HG03457 (cell line): ENCODE results near the gene FAM13A.
A peak's percentile ranks its signal among the peaks of the same experiment; 100 is the strongest.
"Not testable (repeated sequence)": the region's sequence is repeated elsewhere in the genome, so short reads cannot be mapped to it uniquely, and the experiment has no call there.

ENCODE experiments used
- ATAC-seq: cut with Tn5 transposase; IDR thresholded peaks from one replicate; pipeline ENCODE4 v1.9.1; 2021; ENCODE audit warnings: moderate number of reproducible peaks; ENCODE audit not compliant: unreplicated experiment

The FAM13A gene

DNA sequence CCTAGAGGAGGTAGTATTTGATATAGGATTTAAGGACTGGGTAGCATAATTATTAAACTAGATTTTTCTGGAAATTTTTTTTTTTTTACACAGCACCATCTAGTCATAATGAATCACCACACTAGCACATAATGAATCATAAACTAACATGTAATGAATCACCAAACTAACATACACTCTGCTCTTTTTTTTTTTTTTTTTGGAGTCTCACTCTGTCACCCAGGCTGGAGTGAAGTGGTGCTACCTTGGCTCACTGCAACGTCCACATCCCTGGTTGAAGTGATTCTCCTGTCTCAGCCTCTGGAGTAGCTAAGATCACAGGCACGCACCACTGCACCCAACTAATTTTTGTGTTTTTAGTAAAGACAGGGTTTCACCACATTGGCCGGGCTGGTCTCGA lies 92.5 kb downstream of the FAM13A start:
- no peak for ATAC-seq

DNA sequence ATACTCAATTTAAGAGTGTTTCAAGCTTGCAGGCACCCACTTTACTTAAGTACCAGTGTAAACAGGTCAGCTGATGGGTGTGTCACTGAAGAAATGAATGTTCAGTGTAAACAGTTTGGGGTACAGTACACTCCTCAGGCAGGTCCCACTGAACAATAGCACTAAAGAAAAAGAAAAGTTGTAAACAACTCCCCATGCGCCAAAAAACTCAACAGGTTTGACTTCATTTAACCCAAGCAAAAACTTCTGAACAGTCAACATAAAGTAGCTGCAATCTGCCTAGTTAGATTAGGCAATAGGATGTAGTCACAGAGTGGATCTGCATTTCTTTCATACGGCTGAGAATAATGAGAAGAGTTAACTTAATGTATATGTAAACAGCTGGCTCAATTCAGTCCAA lies 93.2 kb downstream of the FAM13A start:
- ATAC-seq, result no peak

DNA sequence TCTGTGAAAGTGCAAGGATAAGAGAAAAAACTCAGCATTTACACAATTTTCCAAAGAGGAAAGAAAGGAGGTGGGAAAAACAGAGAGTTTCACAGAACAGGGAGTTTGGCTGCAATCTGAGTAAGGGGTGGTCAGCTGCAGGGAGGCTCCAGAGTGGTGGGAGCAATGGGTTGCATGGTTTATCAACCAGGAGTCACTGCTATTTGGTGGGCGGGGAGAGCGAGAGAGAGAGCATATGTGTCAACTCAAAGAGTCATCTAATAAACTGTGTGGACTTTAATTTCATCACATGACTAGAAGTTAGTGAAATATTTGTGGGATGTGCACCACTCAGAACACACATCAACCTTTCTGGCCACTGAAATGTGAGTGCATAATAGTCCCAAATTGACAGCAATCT lies 94.6 kb downstream of the FAM13A start:
- no peak for ATAC-seq

DNA sequence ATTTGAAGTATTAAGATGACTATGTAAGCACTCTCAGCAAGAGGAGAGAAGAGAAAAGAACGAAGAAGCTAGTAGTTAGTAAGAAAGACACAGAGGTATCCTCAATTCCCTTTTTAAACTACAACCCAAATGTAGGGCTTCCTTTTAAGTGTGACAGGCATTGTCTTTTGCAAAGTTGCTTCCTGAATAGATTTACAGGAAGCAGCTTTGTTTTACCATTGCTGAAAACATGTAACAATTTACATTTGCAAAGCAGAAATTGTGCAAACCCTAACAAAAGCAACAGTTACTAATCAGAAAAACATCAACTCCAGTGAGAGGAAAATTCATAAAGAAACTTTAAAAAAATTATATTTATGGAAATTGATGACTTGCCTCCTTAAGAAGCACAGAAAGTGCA lies 96.4 kb downstream of the FAM13A start:
- no peak for ATAC-seq

DNA sequence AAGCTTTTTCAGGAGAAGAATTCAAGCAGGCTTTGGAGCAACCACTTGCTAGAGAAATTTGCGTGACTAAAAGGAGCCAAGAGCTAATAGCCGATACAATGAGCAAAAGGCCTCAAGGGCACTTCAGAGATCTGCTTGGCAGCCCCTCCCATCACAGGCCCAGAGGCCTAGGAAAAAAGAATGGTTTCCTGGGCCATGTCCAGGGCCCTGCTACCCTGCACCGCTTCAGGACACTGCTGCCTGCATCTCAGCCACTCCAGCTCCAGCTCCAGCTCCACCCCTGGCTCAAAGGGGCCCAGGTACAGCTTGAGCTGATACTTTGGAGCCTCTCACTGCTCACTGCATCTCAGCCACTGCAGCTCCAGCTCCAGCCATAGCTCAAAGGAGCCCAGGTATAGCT lies 98.9 kb downstream of the FAM13A start:
- ATAC-seq, result no peak

DNA sequence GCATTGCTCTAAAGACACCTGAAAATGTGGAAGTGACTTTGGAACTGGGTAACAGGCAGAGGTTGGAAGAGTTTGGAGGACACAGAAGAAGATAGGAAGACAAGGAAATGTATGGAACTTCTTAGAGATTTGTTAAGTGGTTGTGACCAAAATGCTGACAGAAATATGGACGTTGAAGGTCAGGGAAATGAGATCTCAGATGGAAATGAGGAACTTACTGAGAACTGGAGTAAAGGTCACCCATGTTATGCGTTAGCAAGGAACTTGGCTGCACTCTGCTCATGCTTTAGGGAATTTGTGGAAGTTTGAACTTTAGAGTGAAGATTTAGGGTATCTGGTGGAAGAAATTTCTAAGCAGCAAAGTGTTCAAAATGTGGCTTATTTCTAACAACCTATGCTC lies 99.4 kb downstream of the FAM13A start:
- no peak for ATAC-seq

DNA sequence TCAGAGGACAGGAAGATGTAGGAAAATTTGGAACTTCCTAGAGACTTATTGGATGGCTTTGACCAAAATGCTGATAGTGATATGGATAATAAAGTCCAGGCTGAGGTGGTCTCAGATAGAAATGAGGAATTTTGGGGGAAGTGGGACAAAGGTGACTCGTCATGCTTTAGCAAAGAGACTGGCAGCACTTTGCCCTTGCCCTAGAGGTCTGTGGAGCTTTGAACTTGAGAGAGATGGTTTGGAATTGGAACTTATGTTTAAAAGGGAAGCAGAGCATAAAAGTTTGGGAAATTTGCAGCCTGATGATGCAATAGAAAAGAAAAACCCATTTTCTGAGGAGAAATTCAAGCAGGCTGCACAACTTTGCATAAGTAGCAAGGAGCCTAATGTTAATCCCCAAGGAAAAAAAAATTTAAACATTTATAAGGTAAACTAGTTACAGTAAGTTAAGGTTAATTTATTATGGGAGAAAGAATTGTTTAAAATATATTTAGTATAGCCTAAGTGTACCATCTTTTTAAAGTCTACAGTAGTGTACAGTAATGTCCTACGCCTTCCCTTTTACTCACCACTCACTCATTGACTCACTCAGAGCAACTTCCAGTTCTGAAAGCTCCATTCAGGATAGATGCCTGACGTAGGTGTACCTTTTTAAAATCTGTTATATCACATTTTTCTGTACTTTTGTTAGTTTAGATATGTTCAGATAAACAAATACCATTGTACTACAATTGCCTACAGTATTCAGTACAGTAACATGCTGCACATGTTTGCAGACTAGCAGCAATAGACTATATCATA lies 101.2 kb downstream of the FAM13A start:
- no peak for ATAC-seq

DNA sequence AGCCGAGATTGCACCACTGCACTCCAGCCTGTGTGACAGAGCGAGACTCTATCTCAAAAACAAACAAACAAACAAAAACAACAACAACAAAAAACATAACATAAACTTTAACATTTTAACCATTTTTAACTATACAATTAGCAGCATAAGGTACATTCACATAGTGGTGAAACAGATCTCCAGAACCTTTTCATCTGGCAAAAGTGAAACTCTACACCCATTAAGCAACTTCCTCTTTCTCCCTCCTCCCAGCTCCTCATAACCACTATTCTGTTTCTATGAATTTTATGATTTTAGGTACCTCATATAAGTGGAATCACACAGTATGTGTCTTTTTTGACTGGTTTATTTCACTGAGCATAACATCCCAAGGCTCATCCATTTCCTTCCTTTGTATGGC lies 103.6 kb downstream of the FAM13A start:
- peak; percentile 75 for ATAC-seq

DNA sequence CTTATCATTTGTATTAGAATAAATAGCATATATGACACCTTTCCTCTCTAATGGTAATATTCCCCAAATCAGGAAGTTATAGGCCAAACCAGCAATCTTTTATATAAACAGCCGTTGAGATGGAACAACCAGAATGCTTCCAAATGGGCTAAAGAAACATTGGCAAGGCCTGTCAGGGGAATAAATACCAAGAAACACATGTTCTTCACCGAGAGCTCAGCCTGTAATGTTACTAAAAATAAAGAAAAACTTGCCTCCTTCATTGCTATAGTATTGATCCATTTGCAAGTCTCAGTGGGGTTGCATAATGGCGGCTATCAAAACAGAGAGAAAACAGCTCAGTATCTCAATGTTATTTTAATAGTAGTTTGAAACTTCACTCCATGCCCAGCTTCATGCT lies 104.9 kb downstream of the FAM13A start:
- no peak for ATAC-seq

DNA sequence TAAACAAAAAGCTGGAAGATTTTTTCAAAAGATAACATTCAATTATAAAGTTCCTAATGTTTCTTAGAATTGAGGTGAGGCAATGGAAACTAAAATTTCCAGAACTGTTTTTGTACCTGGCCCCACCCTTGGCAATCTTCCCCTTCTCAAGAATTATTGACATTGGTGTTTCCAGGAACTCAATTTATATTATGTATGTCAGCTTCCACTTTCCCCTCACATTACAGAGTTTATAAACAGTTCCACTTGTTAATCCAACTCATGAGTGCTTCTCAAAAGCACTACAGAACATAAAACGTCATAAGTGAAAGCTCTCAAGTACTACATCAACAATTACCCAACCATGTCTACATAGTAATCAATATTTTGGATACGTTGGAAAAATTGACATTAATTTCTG lies 107.4 kb downstream of the FAM13A start:
- no peak for ATAC-seq

DNA sequence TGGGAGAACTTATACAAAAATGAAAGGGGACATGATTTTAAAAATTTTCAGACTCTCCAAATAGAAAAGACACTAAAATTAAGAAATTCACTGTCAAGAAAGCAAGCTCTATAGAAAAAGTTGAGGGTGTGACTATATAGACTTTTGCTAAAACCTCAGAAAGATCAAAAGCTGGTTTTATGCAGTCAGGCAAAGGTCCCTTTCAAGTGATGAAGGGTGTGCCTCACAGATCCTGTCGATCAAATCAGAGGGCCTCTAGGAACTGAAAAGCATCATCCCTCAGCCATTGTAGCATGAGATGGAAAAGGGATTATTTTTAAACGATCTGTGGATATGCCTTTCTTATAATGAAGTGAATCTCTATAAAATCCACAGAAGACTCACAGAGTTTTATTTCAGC lies 116.5 kb downstream of the FAM13A start:
- no peak for ATAC-seq

DNA sequence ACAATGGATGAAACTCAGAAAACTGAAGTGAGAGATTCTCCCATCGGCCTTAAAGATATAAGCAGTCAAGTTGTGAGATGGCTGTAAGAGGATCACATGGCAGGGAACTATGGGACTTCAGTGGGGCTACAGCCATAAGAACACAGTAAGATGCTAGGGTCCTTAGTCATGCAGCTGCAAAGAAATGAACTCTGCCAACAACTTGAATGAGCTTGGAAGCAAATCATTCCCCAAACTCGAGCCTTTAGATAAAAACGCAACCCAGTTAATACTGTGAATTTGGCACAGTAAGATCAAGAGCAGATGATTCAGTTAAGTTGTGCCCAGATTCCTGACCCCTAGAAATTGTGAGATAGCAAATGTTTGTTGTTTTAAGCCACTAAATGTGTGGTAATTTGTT lies 117.3 kb downstream of the FAM13A start:
- no peak for ATAC-seq

DNA sequence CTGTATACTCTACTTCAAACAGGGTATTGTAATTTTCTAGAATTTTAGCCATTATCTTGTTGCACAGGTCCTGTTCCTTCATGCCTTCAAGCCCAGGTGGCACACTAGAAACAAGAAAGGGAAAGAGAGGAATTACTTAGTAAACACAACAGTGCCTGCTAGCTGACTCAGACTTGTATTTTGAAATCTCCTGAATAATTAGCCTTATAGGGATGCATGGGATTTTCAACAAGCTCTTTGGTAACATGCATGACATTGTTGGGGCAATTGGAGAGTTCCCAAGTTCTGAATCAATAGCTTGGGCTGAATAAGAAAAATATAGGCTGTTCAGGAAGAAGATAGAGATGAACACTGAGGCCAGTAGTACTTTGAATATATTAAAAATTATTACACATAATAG lies 118.8 kb downstream of the FAM13A start:
- no peak for ATAC-seq

DNA sequence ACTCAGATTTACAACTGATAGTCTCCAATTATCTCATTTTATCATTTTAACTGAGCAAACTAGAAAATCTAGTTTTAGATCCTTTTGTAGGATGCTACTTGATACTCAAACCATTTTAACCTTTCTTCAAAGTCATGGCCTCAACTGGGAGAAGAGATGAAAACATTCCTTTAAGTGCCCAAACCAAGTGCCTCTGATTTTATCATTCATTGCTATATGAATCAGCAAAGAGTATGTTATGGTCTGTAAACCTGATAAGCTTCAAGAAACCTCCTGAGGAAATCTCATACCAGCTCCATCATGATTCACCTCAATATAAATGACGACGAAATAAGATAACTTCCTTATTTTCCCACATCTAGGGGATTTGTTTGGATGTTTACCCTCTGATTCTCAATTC lies 119.9 kb downstream of the FAM13A start:
- ATAC-seq, result no peak

DNA sequence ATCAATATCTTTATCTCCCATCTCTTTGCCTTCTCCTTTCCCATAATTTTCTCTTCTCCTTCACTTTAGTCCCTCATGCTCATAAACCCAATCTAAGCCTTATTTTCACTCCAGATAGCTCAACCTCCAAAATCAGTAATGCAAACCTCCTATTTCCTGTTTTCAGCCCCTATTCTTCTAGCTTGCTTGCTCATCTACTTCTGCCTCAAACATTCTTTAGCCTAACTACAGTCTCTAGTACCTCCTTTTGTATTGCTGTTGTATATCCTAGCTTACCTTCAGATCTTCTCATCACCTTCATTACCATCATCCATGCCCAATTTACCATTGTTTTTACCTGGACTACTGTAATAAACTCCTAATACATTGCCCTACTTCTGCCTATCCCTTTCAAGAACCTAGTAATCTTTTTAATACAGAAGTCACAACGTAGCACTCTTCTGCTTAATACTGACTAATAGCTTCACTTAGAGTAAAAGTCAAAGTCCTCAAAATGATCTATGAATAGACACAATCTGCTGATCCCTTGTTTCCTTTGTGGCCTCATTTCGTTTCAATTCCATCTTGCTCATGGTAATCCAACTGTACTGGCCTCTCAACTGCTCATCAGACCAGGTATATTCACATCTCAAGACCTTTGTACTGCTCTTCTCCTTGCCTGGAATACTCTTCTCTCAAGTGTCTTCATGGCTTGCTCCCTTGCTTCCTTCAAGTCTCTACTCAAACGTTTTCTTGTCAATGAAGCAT lies 123.4 kb downstream of the FAM13A start:
- no peak for ATAC-seq

DNA sequence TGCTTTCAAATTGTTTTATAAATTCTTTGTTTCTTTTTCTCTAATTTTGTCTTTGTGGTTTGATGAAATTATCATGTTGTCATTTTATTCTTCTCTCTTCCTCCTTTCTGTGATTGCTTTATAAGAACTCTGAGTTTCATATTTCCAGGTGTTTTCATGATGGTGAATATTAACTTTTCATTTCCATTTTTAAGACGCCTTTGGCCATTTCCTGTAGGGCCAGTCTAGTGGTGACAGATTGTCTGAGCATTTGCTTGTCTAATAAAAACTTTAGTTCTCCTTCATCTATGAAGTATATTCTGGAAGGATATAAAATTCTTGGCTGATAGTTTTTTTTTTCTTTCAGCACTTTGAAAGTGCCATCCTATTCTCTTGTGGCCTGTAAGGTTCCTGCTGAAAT lies 128.1 kb downstream of the FAM13A start:
- no peak for ATAC-seq

DNA sequence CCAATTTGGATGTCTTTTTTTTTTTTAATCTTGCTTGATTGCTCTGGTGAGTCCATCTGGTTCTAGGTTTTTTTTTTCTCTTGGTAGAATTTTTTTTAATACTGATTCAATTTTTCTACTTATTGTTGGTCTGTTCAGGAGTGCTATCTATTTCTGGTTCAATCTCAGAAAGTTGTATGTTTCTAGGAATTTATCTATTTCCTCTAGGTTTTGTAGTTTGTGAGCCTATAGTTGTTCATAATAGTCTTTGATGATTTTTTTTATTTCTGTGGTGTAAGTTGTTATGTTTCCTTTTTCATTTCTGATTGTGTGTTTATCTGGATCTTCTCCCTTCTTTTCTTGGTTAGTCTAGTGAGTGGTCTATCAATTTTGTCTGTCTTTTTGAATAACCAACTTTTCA lies 129.6 kb downstream of the FAM13A start:
- ATAC-seq, result no peak

DNA sequence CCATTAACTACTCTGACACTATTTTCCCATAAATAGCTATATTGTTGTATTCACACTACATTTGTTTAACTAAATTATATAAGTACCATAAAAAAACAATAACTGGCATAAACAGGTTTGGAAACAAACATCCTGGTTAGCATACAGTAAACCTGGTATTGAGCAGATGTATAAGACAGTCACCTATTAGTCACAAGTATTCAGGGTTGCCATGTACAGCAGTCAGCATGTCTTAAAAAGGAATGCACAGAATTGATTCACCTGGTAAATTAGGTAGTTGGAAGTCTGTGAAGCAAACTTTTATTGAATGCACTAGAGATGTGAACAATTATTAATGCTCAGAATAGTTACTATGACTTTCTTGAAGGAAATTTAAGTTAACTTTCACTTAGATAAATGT lies 137.9 kb downstream of the FAM13A start:
- ATAC-seq, result no peak

DNA sequence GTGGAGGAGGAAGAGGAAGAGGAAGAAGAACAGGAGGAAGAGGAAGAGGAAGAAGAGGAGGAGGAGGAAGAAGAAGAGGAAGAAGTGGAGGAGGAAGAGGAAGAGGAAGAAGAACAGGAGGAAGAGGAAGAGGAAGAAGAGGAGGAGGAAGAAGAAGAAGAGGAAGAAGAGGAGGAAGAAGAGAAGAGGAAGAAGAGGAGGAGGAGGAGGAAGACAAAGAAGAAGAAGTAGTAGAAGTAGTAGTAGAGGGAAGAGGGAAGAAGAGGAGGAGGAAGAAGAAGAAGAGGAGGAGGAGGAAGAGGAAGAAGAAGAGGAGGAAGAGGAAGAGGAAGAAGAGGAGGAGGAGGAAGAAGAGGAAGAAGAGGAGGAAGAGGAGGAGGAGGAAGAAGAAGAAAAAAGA lies 143.8 kb downstream of the FAM13A start:
- ATAC-seq, result not testable (repeated sequence)

DNA sequence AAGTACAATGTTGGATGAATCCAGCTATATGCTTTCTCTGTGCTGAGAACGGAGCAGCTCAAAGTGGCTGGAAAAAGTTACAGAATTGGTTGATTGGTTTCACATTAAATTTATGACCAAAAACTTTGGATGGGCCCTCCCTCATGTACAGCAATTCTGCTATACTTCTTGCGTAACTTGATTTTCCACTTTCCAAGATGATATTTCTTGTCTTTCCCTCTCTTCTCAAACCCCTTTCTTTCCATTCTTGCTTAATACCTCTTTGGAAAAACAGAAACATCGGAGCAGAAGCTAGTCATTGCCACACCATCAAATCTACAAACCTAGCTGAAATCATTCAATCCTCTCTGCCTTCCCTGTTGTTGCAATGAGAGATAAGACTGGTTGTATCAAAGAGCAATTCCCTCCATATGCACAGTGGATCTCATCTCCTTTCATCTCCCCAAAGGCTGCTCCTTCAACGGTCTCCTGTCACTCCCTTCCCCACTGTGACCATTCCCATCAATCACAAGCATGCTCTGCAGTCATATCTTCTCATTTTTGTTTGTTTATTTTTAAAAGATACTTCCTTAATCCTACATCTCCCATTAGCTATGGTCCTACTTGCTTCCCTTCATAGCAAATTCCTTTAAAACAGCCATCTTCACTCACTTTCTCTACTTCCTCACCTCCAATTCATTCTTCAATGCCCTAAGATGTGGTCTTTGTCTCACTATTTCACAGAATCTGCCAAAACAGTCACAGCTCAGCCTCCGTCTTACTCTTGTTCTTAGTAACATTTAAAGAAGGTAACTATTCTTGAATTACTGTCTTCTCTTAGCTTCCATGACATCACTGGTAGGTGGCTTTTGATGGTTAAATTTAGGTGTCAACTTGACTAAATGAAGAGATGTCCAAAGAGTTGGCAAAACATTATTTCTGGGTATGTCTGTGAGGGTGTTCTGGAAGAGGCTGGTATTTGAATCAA lies 145.5 kb downstream of the FAM13A start:
- no peak for ATAC-seq

DNA sequence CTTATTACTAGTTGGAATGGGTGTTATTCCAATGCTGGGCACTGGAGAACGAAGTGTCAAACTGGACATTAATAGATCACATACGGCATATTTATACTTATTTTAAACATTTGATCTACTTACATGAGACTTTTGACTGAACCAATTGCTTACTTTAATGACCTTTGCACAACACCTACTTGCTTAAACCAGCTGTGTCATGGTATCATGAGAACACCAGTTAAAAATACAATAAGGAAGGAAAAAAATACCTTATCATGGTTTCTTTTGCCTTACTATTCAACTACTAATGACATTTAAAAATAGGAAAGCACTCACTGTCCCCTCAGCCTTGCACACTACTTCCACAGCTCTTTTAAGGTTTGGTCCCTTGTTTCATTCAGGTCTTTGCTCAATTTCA lies 146.9 kb downstream of the FAM13A start:
- no peak for ATAC-seq
